Measurements from ENCODE around the gene WDR59. TPM values are rescaled to one million over a fixed set of nuclear protein-coding genes. Genes with fewer than 3 reads are reported as not detected.

The WDR59 gene
- total and polyA plus RNA-seq, 8 donors, result 23.0 to 62.3 (median 31.9) TPM

GRCh38 chr16:75005697-75006096, 20.8 kb upstream of the WDR59 start:
- no peaks in the 10 kb centered on the region for H3K27me3 ChIP-seq
- no peak for FAIRE-seq
- H3K36me3 ChIP-seq, result no peaks in the 10 kb centered on the region
- 82 to 90% methylated on average over 4 of the region's 4 CpGs for WGBS, 2 donors
- no peaks in the 10 kb centered on the region for H3K9me3 ChIP-seq
- H3K4me3 ChIP-seq, result no peak overlapping the region
- no peak overlapping the region for H3K27ac ChIP-seq
- no peaks in the 10 kb centered on the region for H3K4me1 ChIP-seq
- TF ChIP-seq CTCF (IDR thresholded peaks at IDR 0.05), result no peak
- ATAC-seq, result no peak
- no peak for DNase-seq
- intact Hi-C loops (cut with DNase I), result loop anchor here in 1 of 3 donors (10.0 kb wide), 1 partner anchor 409 kb away; no protein-coding TSS in a partner anchor

GRCh38 chr16:75004460-75004859, 19.5 kb upstream of the WDR59 start:
- no peak overlapping the region for H3K27ac ChIP-seq
- 95 to 97% methylated on average over 3 of the region's 3 CpGs for WGBS, 2 donors
- ATAC-seq (no peak), DNase-seq (no peak), FAIRE-seq (no peak)
- H3K4me3 ChIP-seq, result no peak overlapping the region
- TF ChIP-seq CTCF (IDR thresholded peaks at IDR 0.05), result no peak
- no peaks in the 10 kb centered on the region for H3K36me3 ChIP-seq
- H3K9me3 ChIP-seq, result no peaks in the 10 kb centered on the region
- intact Hi-C loops (cut with DNase I), result loop anchor here in 1 of 3 donors (10.0 kb wide), 1 partner anchor 410 kb away; no protein-coding TSS in a partner anchor
- H3K4me1 ChIP-seq, result peaks cover 0 to 8% (median 5%) of the 10 kb centered on the region in 3 donors
- no peaks in the 10 kb centered on the region for H3K27me3 ChIP-seq

- Histone ChIP-seq H3K27me3 (no peaks in the 10 kb centered on the region), H3K4me3 (no peak overlapping the region), H3K9me3 (no peaks in the 10 kb centered on the region), H3K36me3 (no peaks in the 10 kb centered on the region), H3K27ac (no peak overlapping the region), H3K4me1 (peaks cover 0 to 8% (median 5%) of the 10 kb centered on the region in 3 donors)
- intact Hi-C loops (cut with DNase I), result loop anchor here in 1 of 3 donors (10.0 kb wide), 1 partner anchor 411 kb away; no protein-coding TSS in a partner anchor
- ATAC-seq, result no peak
- no peak for FAIRE-seq
- no peak for TF ChIP-seq CTCF (IDR thresholded peaks at IDR 0.05)
- WGBS, 2 donors, result 92 to 94% methylated on average over 5 of the region's 5 CpGs
- DNase-seq, result no peak
Observed at GRCh38 chr16:75003931-75004330, 19.0 kb upstream of the WDR59 start.

GRCh38 chr16:75002474-75002873, 17.6 kb upstream of the WDR59 start:
- 67 to 70% methylated on average over 9 of the region's 9 CpGs for WGBS, 2 donors
- intact Hi-C loops (cut with DNase I), result loop anchor here in 1 of 3 donors (10.0 kb wide), 1 partner anchor 412 kb away; no protein-coding TSS in a partner anchor
- no peak for FAIRE-seq

More at GRCh38 chr16:75002474-75002873, 17.6 kb upstream of the WDR59 start:
- DNase-seq, result no peak
- ATAC-seq, result no peak
- no peaks in the 10 kb centered on the region for H3K9me3 ChIP-seq
- H3K4me1 ChIP-seq, result peaks cover 0 to 16% (median 5%) of the 10 kb centered on the region in 3 donors
- H3K27me3 ChIP-seq, result no peaks in the 10 kb centered on the region
- TF ChIP-seq CTCF (IDR thresholded peaks at IDR 0.05), result no peak
- H3K4me3 ChIP-seq, result no peak overlapping the region
- H3K36me3 ChIP-seq, result no peaks in the 10 kb centered on the region
- no peak overlapping the region for H3K27ac ChIP-seq

Measured in pancreas (tissue), 10 donors.